Measurements from ENCODE around the gene GREB1.

- no peak for TF ChIP-seq EZH2phosphoT487 (IDR thresholded peaks at IDR 0.05)
- TF ChIP-seq, protein P1, sequence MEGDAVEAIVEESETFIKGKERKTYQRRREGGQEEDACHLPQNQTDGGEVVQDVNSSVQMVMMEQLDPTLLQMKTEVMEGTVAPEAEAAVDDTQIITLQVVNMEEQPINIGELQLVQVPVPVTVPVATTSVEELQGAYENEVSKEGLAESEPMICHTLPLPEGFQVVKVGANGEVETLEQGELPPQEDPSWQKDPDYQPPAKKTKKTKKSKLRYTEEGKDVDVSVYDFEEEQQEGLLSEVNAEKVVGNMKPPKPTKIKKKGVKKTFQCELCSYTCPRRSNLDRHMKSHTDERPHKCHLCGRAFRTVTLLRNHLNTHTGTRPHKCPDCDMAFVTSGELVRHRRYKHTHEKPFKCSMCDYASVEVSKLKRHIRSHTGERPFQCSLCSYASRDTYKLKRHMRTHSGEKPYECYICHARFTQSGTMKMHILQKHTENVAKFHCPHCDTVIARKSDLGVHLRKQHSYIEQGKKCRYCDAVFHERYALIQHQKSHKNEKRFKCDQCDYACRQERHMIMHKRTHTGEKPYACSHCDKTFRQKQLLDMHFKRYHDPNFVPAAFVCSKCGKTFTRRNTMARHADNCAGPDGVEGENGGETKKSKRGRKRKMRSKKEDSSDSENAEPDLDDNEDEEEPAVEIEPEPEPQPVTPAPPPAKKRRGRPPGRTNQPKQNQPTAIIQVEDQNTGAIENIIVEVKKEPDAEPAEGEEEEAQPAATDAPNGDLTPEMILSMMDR (IDR thresholded peaks at IDR 0.05), result no peak
- TF ChIP-seq EZH2 (IDR thresholded peaks at IDR 0.05), result no peak
These were observed 25.6 kb upstream of the GREB1 start for GRCh38 chr2:11508279-11508678.
